CD4-positive, alpha-beta T cell (primary cell): ENCODE data around the gene SECTM1. TPM values are rescaled to one million over a fixed set of nuclear protein-coding genes. Genes with fewer than 3 reads are reported as not detected.
"Not testable (repeated sequence)": the region's sequence is repeated elsewhere in the genome, so short reads cannot be mapped to it uniquely, and the experiment has no call there.

Experiments used
- ATAC-seq: fragments of 200-7000 bp; cut with Tn5 transposase; one replicate; pipeline ENCODE4 v1.10.0; 2022; ENCODE audit warnings: mild to moderate bottlenecking; ENCODE audit not compliant: poor library complexity
- CTCF ChIA-PET: fragments of 350-600 bp; sonication (Branson Sonifier 250); formaldehyde crosslinking; loops from one replicate; lab custom pipeline; 2021; ENCODE audit warnings: antibody characterized with exemption, inconsistent platforms; lab: Charles Lee
- POLR2A ChIA-PET: fragments of 350-600 bp; sonication (Branson Sonifier 250); formaldehyde crosslinking; loops from one replicate; lab custom pipeline; 2021; ENCODE audit warnings: antibody characterized with exemption, inconsistent platforms; lab: Charles Lee
- DNase-seq, 14 experiments: peaks; one replicate each; pipeline ENCODE4 v3.0.0-alpha.2; 2013 to 2020; ENCODE audit warnings: mixed read lengths in 2 of 14
- H3K27ac ChIP-seq, 2 donors: one replicate each; pipeline versions ENCODE4 v1.5.1 to v1.7.0; 2013; ENCODE audit warnings: low read length in 2 of 2, low read depth in 1 of 2, mild to moderate bottlenecking in 1 of 2
- H3K27me3 ChIP-seq, 2 experiments: 1 replicate in 1 of 2; 2 replicates in 1 of 2; pipeline versions ENCODE4 v1.6.1 to v1.7.0; 2013; ENCODE audit warnings: low read length in 2 of 2, control low read depth in 1 of 2, mild to moderate bottlenecking in 1 of 2, moderate library complexity in 1 of 2; ENCODE audit not compliant: insufficient read depth in 2 of 2, control insufficient read depth in 1 of 2
- H3K36me3 ChIP-seq: one replicate; pipeline ENCODE4 v1.6.1; 2013; ENCODE audit warnings: low read length, control low read depth; ENCODE audit not compliant: insufficient read depth
- H3K4me1 ChIP-seq: one replicate; pipeline ENCODE4 v1.6.1; 2013; ENCODE audit warnings: low read length, control low read depth; ENCODE audit not compliant: insufficient read depth
- H3K4me3 ChIP-seq: one replicate; pipeline ENCODE4 v1.5.1; 2013; ENCODE audit warnings: mild to moderate bottlenecking, low read length, moderate library complexity
- H3K9me3 ChIP-seq, 2 experiments: 1 replicate in 1 of 2; 2 replicates in 1 of 2; pipeline versions ENCODE4 v1.6.1 to v1.7.0; 2013; ENCODE audit warnings: low read length in 2 of 2, mild to moderate bottlenecking in 2 of 2, control low read depth in 1 of 2, moderate library complexity in 1 of 2; ENCODE audit not compliant: control insufficient read depth in 1 of 2, insufficient read depth in 1 of 2
- H3K27ac Mint-ChIP-seq: one replicate; pipeline ENCODE4 v1.8.0; 2020; ENCODE audit warnings: mixed read lengths
- H3K27me3 Mint-ChIP-seq: one replicate; pipeline ENCODE4 v1.8.0; 2021; ENCODE audit warnings: mixed read lengths
- H3K36me3 Mint-ChIP-seq: one replicate; pipeline ENCODE4 v1.8.0; 2021; ENCODE audit warnings: low read depth, mixed read lengths
- H3K4me1 Mint-ChIP-seq: one replicate; pipeline ENCODE4 v1.8.0; 2021; ENCODE audit warnings: low read depth, mixed read lengths
- H3K4me3 Mint-ChIP-seq: one replicate; pipeline ENCODE4 v1.8.0; 2020; ENCODE audit warnings: mild to moderate bottlenecking, mixed read lengths
- H3K9me3 Mint-ChIP-seq: one replicate; pipeline ENCODE4 v1.8.0; 2020; ENCODE audit warnings: mixed read lengths
- CTCF ChIP-seq: fragments of 200-600 bp; IDR thresholded peaks from one replicate; pipeline ENCODE4 v1.8.0; 2022; ENCODE audit warnings: antibody characterized with exemption, mild to moderate bottlenecking
- intact Hi-C, 2 experiments: fragments of 100-400 bp; cut with DNase I in 1 of 2; cut with micrococcal nuclease in 1 of 2; formaldehyde crosslinking; loops; one replicate each; pipeline versions ENCODE4 v1.15.1 to v1.9.0; 2023 to 2025; cut with DNase I, micrococcal nuclease
- total RNA-seq, 174 experiments: library from RNA in 2 of 174; stranded (reverse) in 2 of 174; gene quantifications; one replicate each; pipeline ENCODE4 v1.2.3 and lab custom pipeline; 2021 to 2026

SECTM1 gene
- total RNA-seq, 2 experiments from 2014 or later, result 2.1 to 3.1 TPM

- Histone ChIP-seq H3K36me3 (no peaks in the 10 kb centered on the region), H3K4me3 (no peak overlapping the region), H3K27me3 (peaks cover 0 to 4% of the 10 kb centered on the region in 2 experiments), H3K27ac (no peak overlapping the region), H3K9me3 (no peaks in the 10 kb centered on the region), H3K4me1 (peaks cover 19% of the 10 kb centered on the region)
- TF ChIP-seq CTCF, result no peak
- no peak overlapping the region for H3K27ac Mint-ChIP-seq
- H3K4me1 Mint-ChIP-seq, result peaks cover 6% of the 10 kb centered on the region
- H3K4me3 Mint-ChIP-seq, result no peak overlapping the region
- intact Hi-C loops, result no loop called here
- H3K36me3 Mint-ChIP-seq, result no peaks in the 10 kb centered on the region
- CTCF ChIA-PET, result no interaction called here
- no peaks in the 10 kb centered on the region for H3K9me3 Mint-ChIP-seq
- POLR2A ChIA-PET, result interaction anchor here (0.6 kb wide), 1 partner anchor 9 kb away, joined by 5 read pairs; no protein-coding TSS in a partner anchor
- DNase-seq (no peak), ATAC-seq (no peak)
- peaks cover 11% of the 10 kb centered on the region for H3K27me3 Mint-ChIP-seq
These were observed 15.3 kb upstream of the SECTM1 start for GRCh38 chr17:82348866-82349265.

- Histone ChIP-seq H3K36me3 (no peaks in the 10 kb centered on the region), H3K4me1 (peaks cover 19% of the 10 kb centered on the region), H3K27me3 (peaks cover 0 to 4% of the 10 kb centered on the region in 2 experiments), H3K4me3 (no peak overlapping the region), H3K27ac (no peak overlapping the region), H3K9me3 (no peaks in the 10 kb centered on the region)
- ChIA-PET POLR2A (no interaction called here), CTCF (no interaction called here)
- intact Hi-C loops, result no loop called here
- Mint-ChIP-seq H3K4me3 (no peak overlapping the region), H3K27ac (no peak overlapping the region), H3K36me3 (no peaks in the 10 kb centered on the region), H3K4me1 (peaks cover 6% of the 10 kb centered on the region), H3K9me3 (no peaks in the 10 kb centered on the region), H3K27me3 (peaks cover 11% of the 10 kb centered on the region)
- no peak for TF ChIP-seq CTCF
- no peak for DNase-seq
- ATAC-seq, result no peak
These were observed 14.9 kb upstream of the SECTM1 start for GRCh38 chr17:82348434-82348833.

GRCh38 chr17:82347994-82348393 lies 14.4 kb upstream of the SECTM1 start:
- H3K4me3 Mint-ChIP-seq, H3K27ac Mint-ChIP-seq, H3K9me3 ChIP-seq, POLR2A ChIA-PET, H3K36me3 ChIP-seq, CTCF ChIA-PET, H3K4me1 Mint-ChIP-seq, H3K36me3 Mint-ChIP-seq, H3K27me3 ChIP-seq, intact Hi-C loops, H3K27ac ChIP-seq, ATAC-seq, DNase-seq, H3K9me3 Mint-ChIP-seq, H3K4me3 ChIP-seq: not testable (repeated sequence)
- peaks cover 11% of the 10 kb centered on the region for H3K27me3 Mint-ChIP-seq
- peaks cover 19% of the 10 kb centered on the region for H3K4me1 ChIP-seq
